ENCODE results near the gene MUC22. TPM values are rescaled to one million over a fixed set of nuclear protein-coding genes. Genes with fewer than 3 reads are reported as not detected.

MUC22 gene
- total RNA-seq, 4 donors from 2014 or later: 0.05 to 0.36 (median 0.18) TPM

DNA sequence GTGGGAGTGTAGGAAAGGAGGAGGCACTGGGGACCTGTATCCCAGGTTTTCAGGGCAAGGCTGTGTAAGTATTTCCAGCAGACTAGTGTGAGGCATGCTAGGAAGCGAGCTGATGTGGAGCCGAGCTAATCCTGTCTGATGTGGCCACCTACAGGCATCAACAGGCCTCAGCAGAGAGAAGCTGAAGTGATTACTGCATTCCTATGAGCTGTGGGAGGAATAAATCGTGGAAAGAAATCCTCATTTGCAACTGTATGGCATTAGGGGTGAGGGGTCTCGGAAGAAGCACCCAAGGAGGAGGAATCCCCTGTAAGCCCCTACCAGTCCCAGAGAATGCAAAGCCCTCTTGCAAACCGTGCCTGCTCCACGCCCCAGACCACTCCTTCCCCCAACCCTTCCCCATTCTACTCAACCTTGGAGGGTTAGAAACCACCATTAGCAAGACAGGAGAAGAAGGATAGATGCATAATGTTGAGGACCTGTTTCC, 60.5 kb downstream of the MUC22 start:
- no peaks in the 10 kb centered on the region for H3K9me3 ChIP-seq
- peak; percentile 71 to 77 for ATAC-seq
- no peak overlapping the region for H3K4me3 ChIP-seq
- peak in 1 of 2 donors; percentile 40 for DNase-seq
- no peaks in the 10 kb centered on the region for H3K36me3 ChIP-seq
- H3K27me3 ChIP-seq: no peaks in the 10 kb centered on the region
- in situ Hi-C loops (cut with MboI; ENCODE audit: low sequenced_read_pairs in 4 of 4) (loop anchor here in 3 of 4 donors (5.0 to 10.0 kb wide), 3 partner anchors 153 to 246 kb away; partner anchors contain the start of gene VARS2 (in 1 of the 3)), intact Hi-C loops (cut with DNase I; ENCODE audit: low total_unique reads) (no loop called here)
- H3K27ac ChIP-seq: no peak overlapping the region
- TF ChIP-seq, protein P1, sequence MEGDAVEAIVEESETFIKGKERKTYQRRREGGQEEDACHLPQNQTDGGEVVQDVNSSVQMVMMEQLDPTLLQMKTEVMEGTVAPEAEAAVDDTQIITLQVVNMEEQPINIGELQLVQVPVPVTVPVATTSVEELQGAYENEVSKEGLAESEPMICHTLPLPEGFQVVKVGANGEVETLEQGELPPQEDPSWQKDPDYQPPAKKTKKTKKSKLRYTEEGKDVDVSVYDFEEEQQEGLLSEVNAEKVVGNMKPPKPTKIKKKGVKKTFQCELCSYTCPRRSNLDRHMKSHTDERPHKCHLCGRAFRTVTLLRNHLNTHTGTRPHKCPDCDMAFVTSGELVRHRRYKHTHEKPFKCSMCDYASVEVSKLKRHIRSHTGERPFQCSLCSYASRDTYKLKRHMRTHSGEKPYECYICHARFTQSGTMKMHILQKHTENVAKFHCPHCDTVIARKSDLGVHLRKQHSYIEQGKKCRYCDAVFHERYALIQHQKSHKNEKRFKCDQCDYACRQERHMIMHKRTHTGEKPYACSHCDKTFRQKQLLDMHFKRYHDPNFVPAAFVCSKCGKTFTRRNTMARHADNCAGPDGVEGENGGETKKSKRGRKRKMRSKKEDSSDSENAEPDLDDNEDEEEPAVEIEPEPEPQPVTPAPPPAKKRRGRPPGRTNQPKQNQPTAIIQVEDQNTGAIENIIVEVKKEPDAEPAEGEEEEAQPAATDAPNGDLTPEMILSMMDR (IDR thresholded peaks at IDR 0.05 in 4 of 5, conservative IDR thresholded peaks at IDR 0.05 in 1 of 5): peak in 3 of 5 experiments; percentile 7 to 44 (median 38)
- TF ChIP-seq POLR2A (IDR thresholded peaks at IDR 0.05): no peak
- no peaks in the 10 kb centered on the region for H3K4me1 ChIP-seq

- H3K27me3 ChIP-seq: no peaks in the 10 kb centered on the region
- in situ Hi-C loops (cut with MboI; ENCODE audit: low sequenced_read_pairs in 4 of 4) (loop anchor here in 3 of 4 donors (5.0 to 10.0 kb wide), 3 partner anchors 157 to 250 kb away; partner anchors contain the start of gene VARS2 (in 1 of the 3)), intact Hi-C loops (cut with DNase I; ENCODE audit: low total_unique reads) (no loop called here)
- DNase-seq (no peak), ATAC-seq (no peak)
- no peak overlapping the region for H3K27ac ChIP-seq
- H3K36me3 ChIP-seq: no peaks in the 10 kb centered on the region
- TF ChIP-seq, protein P1 (IDR thresholded peaks at IDR 0.05 in 4 of 5, conservative IDR thresholded peaks at IDR 0.05 in 1 of 5): no peak
- no peak for TF ChIP-seq POLR2A (IDR thresholded peaks at IDR 0.05)
- H3K4me1 ChIP-seq: peaks cover under 1 to 2% of the 10 kb centered on the region in 2 donors
- H3K9me3 ChIP-seq: no peaks in the 10 kb centered on the region
- H3K4me3 ChIP-seq: no peak overlapping the region
Observed at GRCh38 chr6:31074401-31074800, 64.1 kb downstream of the MUC22 start.

- TF ChIP-seq, protein P1 (IDR thresholded peaks at IDR 0.05 in 4 of 5, conservative IDR thresholded peaks at IDR 0.05 in 1 of 5): no peak
- TF ChIP-seq POLR2A (IDR thresholded peaks at IDR 0.05): no peak
- intact Hi-C loops (cut with DNase I; ENCODE audit: low total_unique reads): no loop called here
- in situ Hi-C loops (cut with MboI; ENCODE audit: low sequenced_read_pairs in 4 of 4): loop anchor here (5.0 to 25.0 kb wide), 5 partner anchors 158 to 538 kb away; partner anchors contain the start of genes DHX16 (in 1 of the 4) and VARS2 (in 1 of the 4)
- no peak for ATAC-seq
- no peak for DNase-seq
- Histone ChIP-seq H3K4me3 (no peak overlapping the region), H3K4me1 (peaks cover 3 to 7% of the 10 kb centered on the region in 2 donors), H3K9me3 (no peaks in the 10 kb centered on the region), H3K27ac (no peak overlapping the region), H3K36me3 (no peaks in the 10 kb centered on the region), H3K27me3 (no peaks in the 10 kb centered on the region)
Observed at GRCh38 chr6:31075528-31075927, 65.3 kb downstream of the MUC22 start.

DNA sequence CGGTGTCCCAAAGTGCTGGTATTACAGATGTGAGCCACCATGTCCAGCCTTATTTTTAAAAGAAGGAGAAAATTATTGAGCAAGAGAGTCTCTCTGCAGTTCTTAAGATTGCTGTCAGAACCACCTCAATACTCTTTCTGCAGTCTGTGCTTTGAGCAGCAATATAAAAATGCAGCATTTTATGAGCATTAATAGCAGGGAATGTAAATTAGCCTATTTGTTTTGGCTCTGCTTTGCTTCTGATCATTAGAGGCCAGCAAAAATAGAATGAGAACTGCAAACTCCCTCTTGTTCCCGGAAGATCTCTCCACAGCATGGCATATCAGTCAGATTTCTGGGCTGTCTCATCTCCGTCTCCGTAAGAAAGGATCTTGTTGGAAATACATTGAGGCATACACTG, 66.3 kb downstream of the MUC22 start:
- intact Hi-C loops (cut with DNase I; ENCODE audit: low total_unique reads) (no loop called here), in situ Hi-C loops (cut with MboI; ENCODE audit: low sequenced_read_pairs in 4 of 4) (loop anchor here (5.0 to 25.0 kb wide), 5 partner anchors 159 to 539 kb away; partner anchors contain the start of genes DHX16 (in 1 of the 4) and VARS2 (in 1 of the 4))
- DNase-seq (no peak), ATAC-seq (no peak)
- peaks cover 3 to 7% of the 10 kb centered on the region in 2 donors for H3K4me1 ChIP-seq
- no peaks in the 10 kb centered on the region for H3K36me3 ChIP-seq
- no peaks in the 10 kb centered on the region for H3K9me3 ChIP-seq
- no peaks in the 10 kb centered on the region for H3K27me3 ChIP-seq
- TF ChIP-seq POLR2A (IDR thresholded peaks at IDR 0.05): no peak
- TF ChIP-seq, protein P1 (IDR thresholded peaks at IDR 0.05 in 4 of 5, conservative IDR thresholded peaks at IDR 0.05 in 1 of 5): no peak
- no peak overlapping the region for H3K27ac ChIP-seq
- H3K4me3 ChIP-seq: no peak overlapping the region

Measured in gastrocnemius medialis (tissue), 4 donors.